ENCODE measurements around the gene SLC16A10. TPM values are rescaled to one million over a fixed set of nuclear protein-coding genes. Genes with fewer than 3 reads are reported as not detected.

The SLC16A10 gene
- total and polyA plus RNA-seq, 2 donors from 2014 or later = 3.7 to 5.9 TPM

GRCh38 chr6:111070105-111071005, 16.9 kb upstream of the SLC16A10 start:
- TF ChIP-seq CTCF (IDR thresholded peaks at IDR 0.05; ENCODE audit: borderline replicate concordance, extremely low read depth, insufficient read depth) = no peak
- no peaks in the 10 kb centered on the region for H3K36me3 ChIP-seq (ENCODE audit: control insufficient read depth in 2 of 3, insufficient read depth in 3 of 3, low read length in 3 of 3)
- DNase-seq (no peak), FAIRE-seq (no peak)
- H3K4me3 ChIP-seq (ENCODE audit: low read length in 3 of 3) = no peak overlapping the region
- H3K27me3 ChIP-seq (ENCODE audit: control insufficient read depth, insufficient read depth, low read length) = no peaks in the 10 kb centered on the region
- no peak overlapping the region for H3K27ac ChIP-seq (ENCODE audit: low read depth in 2 of 2, low read length in 2 of 2)
- H3K4me1 ChIP-seq (ENCODE audit: control insufficient read depth in 2 of 3, insufficient read depth in 2 of 3, low read depth in 1 of 3, low read length in 3 of 3) = peaks cover 0 to 3% (median 0%) of the 10 kb centered on the region in 3 donors
- intact Hi-C loops (cut with DNase I) = no loop called here
- H3K9ac ChIP-seq (ENCODE audit: low read length in 3 of 3) = no peak overlapping the region
- H3K9me3 ChIP-seq (ENCODE audit: control insufficient read depth in 2 of 3, insufficient read depth in 1 of 3, low read length in 3 of 3) = no peaks in the 10 kb centered on the region

- no peaks in the 10 kb centered on the region for H3K27me3 ChIP-seq (ENCODE audit: control insufficient read depth, insufficient read depth, low read length)
- intact Hi-C loops (cut with DNase I) = no loop called here
- no peak for TF ChIP-seq CTCF (IDR thresholded peaks at IDR 0.05; ENCODE audit: borderline replicate concordance, extremely low read depth, insufficient read depth)
Observed at GRCh38 chr6:111072801-111073360, 14.4 kb upstream of the SLC16A10 start.

GRCh38 chr6:111074311-111074710, 13.0 kb upstream of the SLC16A10 start:
- no peak for DNase-seq
- Histone ChIP-seq H3K36me3 (ENCODE audit: control insufficient read depth in 2 of 3, insufficient read depth in 3 of 3, low read length in 3 of 3) (no peaks in the 10 kb centered on the region), H3K9me3 (ENCODE audit: control insufficient read depth in 2 of 3, insufficient read depth in 1 of 3, low read length in 3 of 3) (no peaks in the 10 kb centered on the region), H3K4me3 (ENCODE audit: low read length in 3 of 3) (no peak overlapping the region), H3K4me1 (ENCODE audit: control insufficient read depth in 2 of 3, insufficient read depth in 2 of 3, low read depth in 1 of 3, low read length in 3 of 3) (peaks cover 0 to 3% (median 0%) of the 10 kb centered on the region in 3 donors), H3K27me3 (ENCODE audit: control insufficient read depth, insufficient read depth, low read length) (no peaks in the 10 kb centered on the region), H3K9ac (ENCODE audit: low read length in 3 of 3) (no peak overlapping the region), H3K27ac (ENCODE audit: low read depth in 2 of 2, low read length in 2 of 2) (no peak overlapping the region)
- TF ChIP-seq CTCF (IDR thresholded peaks at IDR 0.05; ENCODE audit: borderline replicate concordance, extremely low read depth, insufficient read depth) = no peak
- FAIRE-seq = no peak
- intact Hi-C loops (cut with DNase I) = no loop called here

More at GRCh38 chr6:111072801-111073360, 14.4 kb upstream of the SLC16A10 start:
- H3K27ac ChIP-seq (ENCODE audit: low read depth in 2 of 2, low read length in 2 of 2) = no peak overlapping the region
- peaks cover 0 to 3% (median 0%) of the 10 kb centered on the region in 3 donors for H3K4me1 ChIP-seq (ENCODE audit: control insufficient read depth in 2 of 3, insufficient read depth in 2 of 3, low read depth in 1 of 3, low read length in 3 of 3)
- H3K36me3 ChIP-seq (ENCODE audit: control insufficient read depth in 2 of 3, insufficient read depth in 3 of 3, low read length in 3 of 3) = no peaks in the 10 kb centered on the region
- H3K9ac ChIP-seq (ENCODE audit: low read length in 3 of 3) = no peak overlapping the region
- FAIRE-seq = no peak
- H3K4me3 ChIP-seq (ENCODE audit: low read length in 3 of 3) = no peak overlapping the region
- no peaks in the 10 kb centered on the region for H3K9me3 ChIP-seq (ENCODE audit: control insufficient read depth in 2 of 3, insufficient read depth in 1 of 3, low read length in 3 of 3)
- DNase-seq = no peak
